Activated T-helper 2 cell treated with anti-CD3 and anti-CD28 coated beads, Interferon-gamma antibody, Interleukin-2, Interleukin-4, amounts not matched to agents 10 μg/mL and 5 μg/mL and 100 μg/mL, durations not matched to agents 14 hours and 24 hours and 36 hours (primary cell): ENCODE results near the gene PHYKPL. TPM values are rescaled to one million over a fixed set of nuclear protein-coding genes. Genes with fewer than 3 reads are reported as not detected.

Experiments used
- DNase-seq: peaks from one replicate; pipeline ENCODE4 v3.0.0; 2021; ENCODE audit warnings: low spot score
- H3K27ac Mint-ChIP-seq: one replicate; pipeline ENCODE4 v1.8.0; 2021; ENCODE audit warnings: mixed read lengths
- H3K27me3 Mint-ChIP-seq: one replicate; pipeline ENCODE4 v1.8.0; 2021; ENCODE audit warnings: low read depth, mixed read lengths
- H3K36me3 Mint-ChIP-seq: one replicate; pipeline ENCODE4 v1.8.0; 2021; ENCODE audit warnings: low read depth, mixed read lengths
- H3K4me1 Mint-ChIP-seq: one replicate; pipeline ENCODE4 v1.8.0; 2021; ENCODE audit warnings: low read depth, mixed read lengths
- H3K4me3 Mint-ChIP-seq: one replicate; pipeline ENCODE4 v1.8.0; 2021; ENCODE audit warnings: low read depth, mild to moderate bottlenecking, moderate library complexity, mixed read lengths
- H3K9me3 Mint-ChIP-seq: one replicate; pipeline ENCODE4 v1.8.0; 2021; ENCODE audit warnings: mixed read lengths
- intact Hi-C: fragments of 100-400 bp; cut with micrococcal nuclease; formaldehyde crosslinking; loops from one replicate; pipeline ENCODE4 v1.15.1; 2023
- total RNA-seq: library from RNA; stranded (reverse); gene quantifications from 2 replicates; pipeline ENCODE4 v1.2.3, GENCODE V29; 2022

The PHYKPL gene
- total RNA-seq, 1 donor from 2014 or later = 87.4 TPM

- Mint-ChIP-seq H3K4me1 (peaks cover 6% of the 10 kb centered on the region), H3K27me3 (no peaks in the 10 kb centered on the region), H3K36me3 (peaks cover 73% of the 10 kb centered on the region), H3K9me3 (no peaks in the 10 kb centered on the region), H3K27ac (no peak overlapping the region), H3K4me3 (no peak overlapping the region)
- intact Hi-C loops = no loop called here
- no peak for DNase-seq
Measured at GRCh38 chr5:178223196-178223773, 9.3 kb downstream of the PHYKPL start.

DNA sequence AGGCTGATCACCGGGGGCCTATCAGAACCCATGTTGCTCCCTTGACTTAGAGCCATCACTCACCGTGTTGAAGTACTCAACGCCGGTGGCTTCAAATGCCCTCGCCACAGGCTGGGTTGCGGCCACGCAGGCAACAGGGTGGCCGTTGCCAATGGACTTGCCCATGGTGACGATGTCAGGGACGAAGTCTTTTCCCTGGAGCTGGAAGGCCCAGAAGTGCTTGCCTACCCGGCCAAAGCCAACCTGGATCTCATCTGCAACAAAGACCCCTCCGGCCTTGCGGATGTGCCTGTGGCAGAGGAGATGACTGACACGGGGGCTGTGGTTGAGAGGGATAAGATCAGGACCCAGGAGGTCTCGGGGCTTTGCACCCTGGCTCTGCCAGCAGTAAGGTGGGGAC lies 10.3 kb downstream of the PHYKPL start:
- Mint-ChIP-seq H3K27ac (no peak overlapping the region), H3K9me3 (no peaks in the 10 kb centered on the region), H3K27me3 (no peaks in the 10 kb centered on the region), H3K36me3 (peaks cover 66% of the 10 kb centered on the region), H3K4me1 (peaks cover 6% of the 10 kb centered on the region), H3K4me3 (no peak overlapping the region)
- no peak for DNase-seq
- intact Hi-C loops = no loop called here

DNA sequence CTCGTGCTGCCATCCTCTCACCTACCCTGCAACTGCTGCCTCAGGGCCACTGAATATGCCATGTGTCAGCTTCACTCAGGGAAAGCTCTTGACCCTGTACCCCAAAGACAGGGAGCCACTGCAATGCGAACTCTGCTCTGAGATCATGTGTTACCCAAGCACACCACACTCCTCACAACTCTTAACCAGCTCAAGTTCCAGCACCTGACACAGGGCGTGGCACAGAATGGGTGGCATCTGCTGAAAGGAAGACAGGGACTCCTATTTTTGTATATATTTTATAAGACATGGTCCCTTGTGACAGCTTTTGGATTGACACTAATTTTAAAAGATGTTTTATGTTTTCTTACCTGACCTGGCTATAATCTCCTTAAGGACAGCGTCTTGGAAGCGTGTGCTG lies 10.7 kb downstream of the PHYKPL start:
- intact Hi-C loops = no loop called here
- no peak overlapping the region for H3K4me3 Mint-ChIP-seq
- no peaks in the 10 kb centered on the region for H3K9me3 Mint-ChIP-seq
- H3K36me3 Mint-ChIP-seq = peaks cover 63% of the 10 kb centered on the region
- no peak for DNase-seq
- peaks cover 6% of the 10 kb centered on the region for H3K4me1 Mint-ChIP-seq
- H3K27me3 Mint-ChIP-seq = no peaks in the 10 kb centered on the region
- H3K27ac Mint-ChIP-seq = peak overlapping the region; percentile 53

DNA sequence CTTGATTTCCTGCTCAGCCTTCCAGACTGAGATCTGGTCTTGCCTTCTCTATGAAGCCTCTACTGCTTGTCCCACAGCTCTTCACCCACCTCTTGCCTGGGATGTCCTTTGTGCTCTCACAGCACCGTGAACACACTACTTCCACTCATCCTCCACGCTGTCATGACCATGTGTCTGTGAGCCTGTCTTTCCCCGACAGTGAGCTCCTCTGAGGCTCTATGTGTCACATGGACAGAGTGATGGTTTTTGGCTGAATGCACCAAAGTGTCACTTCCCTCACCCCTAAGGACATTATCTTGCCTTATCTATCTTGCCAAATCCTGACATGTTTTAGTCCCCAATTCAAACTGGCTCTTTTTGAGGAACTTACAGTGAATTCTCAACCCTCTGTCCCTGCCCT lies 11.3 kb downstream of the PHYKPL start:
- intact Hi-C loops = no loop called here
- DNase-seq = no peak
- Mint-ChIP-seq H3K27me3 (no peaks in the 10 kb centered on the region), H3K4me3 (no peak overlapping the region), H3K9me3 (no peaks in the 10 kb centered on the region), H3K36me3 (peaks cover 63% of the 10 kb centered on the region), H3K4me1 (peaks cover 8% of the 10 kb centered on the region), H3K27ac (peak overlapping the region; percentile 53)

DNA sequence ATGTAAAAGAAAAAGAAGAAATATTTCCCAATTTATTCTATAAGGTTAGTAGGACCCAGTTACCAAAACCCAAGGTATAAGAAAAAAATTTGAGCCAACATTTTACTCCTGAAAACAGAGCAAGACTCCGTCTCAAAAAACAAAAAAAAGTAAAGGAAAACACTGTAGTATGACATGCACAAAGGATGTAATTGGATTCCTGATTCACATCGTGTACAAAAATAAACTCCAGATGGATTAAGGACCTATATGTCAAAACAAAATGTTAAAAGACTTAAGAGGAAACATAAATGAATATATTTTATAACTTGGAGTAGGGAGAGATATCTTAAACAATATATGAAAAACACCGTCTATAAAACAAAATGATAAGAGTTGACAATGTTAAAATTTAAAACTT lies 13.8 kb downstream of the PHYKPL start:
- no peak for DNase-seq
- intact Hi-C loops = no loop called here
- H3K9me3 Mint-ChIP-seq = no peaks in the 10 kb centered on the region
- no peak overlapping the region for H3K27ac Mint-ChIP-seq
- no peaks in the 10 kb centered on the region for H3K27me3 Mint-ChIP-seq
- H3K36me3 Mint-ChIP-seq = peaks cover 73% of the 10 kb centered on the region
- peaks cover 7% of the 10 kb centered on the region for H3K4me1 Mint-ChIP-seq
- H3K4me3 Mint-ChIP-seq = no peak overlapping the region

- H3K27ac Mint-ChIP-seq = no peak overlapping the region
- H3K27me3 Mint-ChIP-seq = no peaks in the 10 kb centered on the region
- peaks cover 75% of the 10 kb centered on the region for H3K36me3 Mint-ChIP-seq
- DNase-seq = no peak
- intact Hi-C loops = no loop called here
- H3K9me3 Mint-ChIP-seq = no peaks in the 10 kb centered on the region
- H3K4me3 Mint-ChIP-seq = no peak overlapping the region
- H3K4me1 Mint-ChIP-seq = peaks cover 7% of the 10 kb centered on the region
Measured at GRCh38 chr5:178218237-178218776, 14.3 kb downstream of the PHYKPL start.

DNA sequence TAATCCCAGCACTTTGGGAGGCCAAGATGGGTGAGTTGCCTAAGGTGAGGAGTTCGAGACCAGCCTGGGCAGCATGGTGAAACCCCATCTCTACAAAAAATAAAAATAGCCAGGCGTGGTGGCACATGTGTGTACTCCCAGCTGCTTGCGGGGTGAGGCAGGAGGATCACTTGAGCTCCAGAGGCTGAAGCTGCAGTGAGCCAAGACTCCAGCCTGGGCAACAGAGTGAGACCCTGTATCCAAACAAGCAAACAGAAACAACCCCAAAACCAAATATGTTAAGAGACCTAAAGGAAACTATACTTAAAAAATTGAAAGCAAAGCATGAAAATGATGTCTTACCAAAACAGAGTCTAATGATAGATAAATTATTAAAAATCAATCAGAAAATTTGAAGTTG lies 15.8 kb downstream of the PHYKPL start:
- H3K4me1 Mint-ChIP-seq = peaks cover 7% of the 10 kb centered on the region
- H3K27me3 Mint-ChIP-seq = no peaks in the 10 kb centered on the region
- H3K27ac Mint-ChIP-seq = no peak overlapping the region
- DNase-seq = no peak
- intact Hi-C loops = no loop called here
- H3K4me3 Mint-ChIP-seq = no peak overlapping the region
- peaks cover 80% of the 10 kb centered on the region for H3K36me3 Mint-ChIP-seq
- H3K9me3 Mint-ChIP-seq = no peaks in the 10 kb centered on the region

- peaks cover 80% of the 10 kb centered on the region for H3K36me3 Mint-ChIP-seq
- no peak overlapping the region for H3K4me3 Mint-ChIP-seq
- no peaks in the 10 kb centered on the region for H3K9me3 Mint-ChIP-seq
- H3K27ac Mint-ChIP-seq = peak overlapping the region; percentile 25
- H3K27me3 Mint-ChIP-seq = no peaks in the 10 kb centered on the region
- no peak for DNase-seq
- peaks cover 3% of the 10 kb centered on the region for H3K4me1 Mint-ChIP-seq
- intact Hi-C loops = no loop called here
Measured at GRCh38 chr5:178216088-178216534, 16.5 kb downstream of the PHYKPL start.

- Mint-ChIP-seq H3K9me3 (no peaks in the 10 kb centered on the region), H3K4me3 (no peak overlapping the region), H3K36me3 (peaks cover 82% of the 10 kb centered on the region), H3K4me1 (peaks cover 3% of the 10 kb centered on the region), H3K27ac (peak overlapping the region; percentile 39), H3K27me3 (no peaks in the 10 kb centered on the region)
- intact Hi-C loops = no loop called here
- no peak for DNase-seq
Measured at GRCh38 chr5:178215280-178216002, 17.2 kb downstream of the PHYKPL start.

GRCh38 chr5:178214160-178214803 lies 18.3 kb downstream of the PHYKPL start:
- Mint-ChIP-seq H3K9me3 (no peaks in the 10 kb centered on the region), H3K4me1 (peaks cover 6% of the 10 kb centered on the region), H3K27me3 (no peaks in the 10 kb centered on the region), H3K4me3 (no peak overlapping the region), H3K27ac (no peak overlapping the region), H3K36me3 (peaks cover 86% of the 10 kb centered on the region)
- intact Hi-C loops = no loop called here
- DNase-seq = no peak

DNA sequence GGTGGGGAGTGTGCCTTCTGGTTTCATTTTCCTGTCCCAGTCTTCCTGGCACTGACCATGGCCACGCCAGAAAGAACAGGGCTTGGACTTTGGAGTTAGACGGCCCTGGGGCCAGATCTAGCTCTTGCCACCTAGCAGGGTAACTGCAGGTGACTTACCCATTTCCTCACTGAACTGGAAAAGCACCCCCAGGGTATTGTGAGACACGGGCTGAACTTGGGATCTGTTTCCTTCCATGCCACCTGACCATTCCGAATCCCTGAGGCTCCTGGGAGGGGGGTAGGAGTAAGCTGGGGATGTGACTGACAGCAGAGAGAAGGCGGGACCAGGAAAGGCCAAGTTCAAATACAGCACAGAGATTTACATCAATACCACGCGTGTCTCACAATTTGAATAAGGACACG lies 18.9 kb downstream of the PHYKPL start:
- Mint-ChIP-seq H3K27ac (no peak overlapping the region), H3K9me3 (no peaks in the 10 kb centered on the region), H3K36me3 (peaks cover 86% of the 10 kb centered on the region), H3K4me1 (peaks cover 10% of the 10 kb centered on the region), H3K27me3 (no peaks in the 10 kb centered on the region), H3K4me3 (no peak overlapping the region)
- no peak for DNase-seq
- intact Hi-C loops = no loop called here

- Mint-ChIP-seq H3K27ac (no peak overlapping the region), H3K27me3 (no peaks in the 10 kb centered on the region), H3K4me1 (peaks cover 13% of the 10 kb centered on the region), H3K9me3 (no peaks in the 10 kb centered on the region), H3K36me3 (peaks cover 86% of the 10 kb centered on the region), H3K4me3 (no peak overlapping the region)
- no peak for DNase-seq
- intact Hi-C loops = no loop called here
Measured at GRCh38 chr5:178213003-178213461, 19.6 kb downstream of the PHYKPL start.
